Spleen (tissue), 7 donors: ENCODE measurements around the gene MRPL40.

Experiments
- CTCF ChIP-seq, 11 experiments: fragments of 200-600 bp in 7 of 11; fragments of 450-650 bp in 4 of 11; sonication (generic) in 4 of 11; IDR thresholded peaks in 8 of 11; conservative IDR thresholded peaks in 3 of 11; 1 replicate in 7 of 11; 2 replicates in 4 of 11; pipeline versions ENCODE4 v1.4.0 to v1.8.0; 2016 to 2021; ENCODE audit warnings: antibody characterized with exemption in 11 of 11, inconsistent platforms in 4 of 11, mild to moderate bottlenecking in 1 of 11
- POLR2A ChIP-seq, 3 donors: fragments of 450-650 bp; IDR thresholded peaks; one replicate each; pipeline ENCODE4 v1.5.1; 2017; ENCODE audit warnings: antibody characterized with exemption in 3 of 3, mild to moderate bottlenecking in 1 of 3
- donor health status: DM: no; HTN: no; CAD: no; lungs with moderate emphysema.
- donor health status: DM: no; HTN: no; CAD: no.
- donor health status: DM: no; HTN: no; CAD: no.

- TF ChIP-seq CTCF (IDR thresholded peaks at IDR 0.05 in 8 of 11, conservative IDR thresholded peaks at IDR 0.05 in 3 of 11): no peak
- TF ChIP-seq POLR2A (IDR thresholded peaks at IDR 0.05): no peak
Observed at GRCh38 chr22:19407649-19408606, 24.4 kb upstream of the MRPL40 start.
